HG02973 (cell line): Measurements from ENCODE around the gene PISD.

Source experiments
- ATAC-seq: cut with Tn5 transposase; IDR thresholded peaks from one replicate; pipeline ENCODE4 v1.9.1; 2021; ENCODE audit warnings: moderate library complexity; ENCODE audit not compliant: unreplicated experiment

PISD gene

DNA sequence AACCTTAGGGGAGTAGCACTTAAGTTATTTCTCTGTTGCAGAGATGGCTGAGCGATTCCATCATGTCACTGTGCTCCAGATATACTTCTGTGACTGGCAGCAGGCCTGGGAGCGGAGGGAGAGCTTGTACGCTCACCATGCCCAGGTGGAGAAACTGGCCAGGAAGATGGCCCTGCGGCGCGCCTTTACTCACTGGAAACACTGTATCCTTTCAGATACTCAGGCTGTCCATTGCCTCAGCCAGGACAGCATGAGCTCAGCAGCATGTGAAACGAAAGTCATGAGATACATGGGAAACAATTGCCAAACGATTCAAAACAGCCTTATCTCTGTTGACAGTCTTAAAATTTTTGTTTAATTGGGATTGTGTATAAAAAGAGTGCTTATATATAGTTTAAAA is 86.8 kb downstream of the PISD start:
- ATAC-seq: no peak

DNA sequence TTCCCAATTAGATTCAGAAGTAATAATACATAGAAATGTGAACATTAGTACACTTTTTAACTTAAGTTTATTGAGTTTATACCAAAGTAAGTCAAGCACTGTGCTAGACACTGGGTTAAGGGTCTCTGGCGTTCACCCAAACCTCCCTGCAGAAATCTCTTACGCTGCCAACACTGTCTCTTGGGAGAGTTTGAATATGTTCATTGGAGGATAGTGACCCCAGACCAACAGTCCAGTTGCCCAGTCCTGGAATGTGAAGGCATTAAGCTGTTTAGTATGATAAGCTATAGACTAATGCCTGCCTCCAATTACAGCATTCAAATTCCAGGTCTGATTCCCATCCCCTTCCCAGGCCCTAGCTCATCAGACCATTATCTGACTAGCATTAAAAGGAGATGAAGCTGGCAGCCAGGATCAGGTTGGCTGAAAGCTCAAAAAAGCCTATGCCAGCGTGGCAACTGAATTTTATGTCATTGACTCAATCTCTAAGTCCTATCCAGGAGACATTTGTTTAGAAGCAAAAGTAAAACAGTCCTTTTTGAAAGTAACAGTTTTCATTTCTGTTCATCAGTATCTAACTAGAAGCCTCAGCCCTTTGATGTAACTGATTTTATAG is 87.9 kb downstream of the PISD start:
- ATAC-seq: no peak

DNA sequence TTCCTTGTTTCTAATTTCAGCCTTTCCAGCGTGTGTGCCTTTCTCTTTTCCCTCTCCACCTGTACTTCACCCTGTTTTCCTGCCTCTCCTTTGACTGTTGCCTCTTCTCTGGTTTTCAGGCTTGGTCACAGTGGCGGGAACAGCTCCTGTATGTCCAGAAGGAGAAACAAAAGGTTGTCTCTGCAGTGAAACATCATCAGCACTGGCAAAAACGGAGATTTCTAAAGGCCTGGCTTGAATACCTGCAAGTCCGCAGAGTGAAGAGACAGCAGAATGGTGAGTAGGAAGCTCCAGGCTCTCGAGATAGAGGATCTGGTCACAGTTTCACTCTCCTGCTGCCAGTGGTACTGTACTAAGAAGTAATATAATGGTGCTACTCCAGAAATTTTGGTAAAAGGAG is 89.1 kb downstream of the PISD start:
- ATAC-seq: no peak

DNA sequence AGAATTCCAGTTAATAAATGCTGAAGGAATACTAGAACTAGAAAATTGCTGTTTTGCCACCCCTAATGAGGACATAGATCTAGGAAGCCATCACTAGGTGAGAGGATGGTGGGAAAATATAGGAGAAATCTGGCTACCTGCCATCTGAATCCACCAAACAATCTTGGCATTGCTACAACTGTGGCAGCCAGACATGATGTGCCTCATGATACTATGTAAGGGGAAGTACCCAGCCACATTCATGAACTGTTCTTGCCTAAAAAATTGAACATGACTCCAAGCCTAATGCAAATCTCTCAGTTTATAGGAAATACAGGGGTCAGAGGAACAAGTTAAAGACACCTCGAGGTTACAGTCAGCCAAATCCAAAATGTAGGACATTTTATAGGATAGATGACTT is 92.9 kb downstream of the PISD start:
- no peak for ATAC-seq
